MM.1S (cell line): ENCODE measurements around the gene TCF7L2.

Experiments used
- DNase-seq: peaks from one replicate; pipeline ENCODE4 v3.0.0-alpha.2; 2015
- H2AFZ ChIP-seq: fragments of 300-600 bp; sonication (generic); 2 replicates; pipeline ENCODE4 v1.6.0; 2016; ENCODE audit warnings: antibody characterized with exemption, low read length
- H3F3A ChIP-seq: fragments of 300-600 bp; sonication (generic); 2 replicates; pipeline ENCODE4 v1.6.1; 2016; ENCODE audit warnings: mild to moderate bottlenecking, antibody characterized with exemption, low read length, moderate library complexity, mixed read lengths; ENCODE audit not compliant: insufficient read depth
- H3K27ac ChIP-seq: fragments of 300-600 bp; sonication (generic); 2 replicates; pipeline ENCODE4 v1.5.1; 2016; ENCODE audit warnings: mild to moderate bottlenecking, low read length
- H3K27me3 ChIP-seq: fragments of 300-600 bp; sonication (generic); replicated peaks from 2 replicates; pipeline ENCODE4 v1.6.0; 2016; ENCODE audit warnings: low read length; ENCODE audit not compliant: insufficient read depth
- H3K36me3 ChIP-seq: fragments of 300-600 bp; sonication (generic); replicated peaks from 2 replicates; pipeline ENCODE4 v1.6.1; 2016; ENCODE audit warnings: mild to moderate bottlenecking, low read length, mixed read lengths; ENCODE audit not compliant: insufficient read depth
- H3K4me1 ChIP-seq: fragments of 300-600 bp; sonication (generic); 2 replicates; pipeline ENCODE4 v1.6.1; 2016; ENCODE audit warnings: low read length, mixed read lengths
- H3K4me2 ChIP-seq: fragments of 300-600 bp; sonication (generic); 2 replicates; pipeline ENCODE4 v1.6.0; 2016; ENCODE audit warnings: low read depth, low read length
- H3K4me3 ChIP-seq: fragments of 300-600 bp; sonication (generic); 2 replicates; pipeline ENCODE4 v1.5.1; 2016; ENCODE audit warnings: low read length, mixed read lengths
- H3K79me2 ChIP-seq: fragments of 300-600 bp; sonication (generic); 2 replicates; pipeline ENCODE4 v1.6.1; 2016; ENCODE audit warnings: mixed run types, low read length, mixed read lengths
- H3K9ac ChIP-seq: fragments of 300-600 bp; sonication (generic); 2 replicates; pipeline ENCODE4 v1.6.1; 2016; ENCODE audit warnings: low read length, mixed read lengths
- H3K9me2 ChIP-seq: fragments of 300-600 bp; sonication (generic); replicated peaks from 2 replicates; pipeline ENCODE4 v1.6.1; 2016; ENCODE audit warnings: mild to moderate bottlenecking, low read length, mixed read lengths; ENCODE audit not compliant: insufficient read depth
- H3K9me3 ChIP-seq: fragments of 300-600 bp; sonication (generic); replicated peaks from 2 replicates; pipeline ENCODE4 v1.6.1; 2016; ENCODE audit warnings: mild to moderate bottlenecking, low read length, mixed read lengths; ENCODE audit not compliant: insufficient read depth
- H4K20me1 ChIP-seq: fragments of 300-600 bp; sonication (generic); 2 replicates; pipeline ENCODE4 v1.6.1; 2016; ENCODE audit warnings: mild to moderate bottlenecking, low read length, moderate library complexity, mixed read lengths; ENCODE audit not compliant: insufficient read depth
- EZH2 ChIP-seq: fragments of 300-600 bp; sonication (generic); optimal IDR thresholded peaks from 2 replicates; pipeline ENCODE3; 2017; ENCODE audit warnings: low read depth, mild to moderate bottlenecking, antibody characterized with exemption, low read length, mixed read lengths
- EZH2phosphoT487 ChIP-seq: fragments of 300-600 bp; sonication (generic); IDR thresholded peaks from 2 replicates; pipeline ENCODE4 v1.6.1; 2018; ENCODE audit warnings: antibody characterized with exemption, low read length
- TF ChIP-seq, protein P1 (sequence below): fragments of 300-600 bp; sonication (generic); IDR thresholded peaks from 2 replicates; pipeline ENCODE4 v1.5.1; 2016; ENCODE audit warnings: antibody characterized with exemption, low read length, mixed read lengths

Gene TCF7L2

DNA sequence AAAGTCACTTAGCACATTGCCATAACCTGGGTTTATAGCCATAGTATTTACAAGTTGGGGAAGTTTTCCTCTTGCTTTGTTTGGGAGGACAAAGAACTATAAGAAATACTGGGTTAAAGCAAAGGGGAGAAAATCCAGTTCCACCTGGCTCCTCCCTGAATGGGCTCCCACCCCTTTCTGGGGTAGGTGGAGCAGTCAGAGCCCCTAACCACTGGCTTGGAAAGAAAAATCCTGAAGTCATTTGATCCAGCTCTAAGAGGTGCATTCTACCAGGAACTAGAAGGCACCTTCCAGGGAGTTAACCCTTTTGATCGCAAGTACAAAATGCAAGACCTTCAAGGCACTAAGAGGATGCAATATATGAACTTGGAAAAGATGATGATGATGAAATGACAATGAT lies 31.3 kb upstream of the TCF7L2 start:
- H3K9me3 ChIP-seq: no peaks in the 10 kb centered on the region
- H4K20me1 ChIP-seq: no peaks in the 10 kb centered on the region
- no peak overlapping the region for H3K9ac ChIP-seq
- H3K79me2 ChIP-seq: no peaks in the 10 kb centered on the region
- H3K9me2 ChIP-seq: no peaks in the 10 kb centered on the region
- no peak overlapping the region for H3K4me2 ChIP-seq
- H3K4me1 ChIP-seq: no peaks in the 10 kb centered on the region
- H3K27ac ChIP-seq: no peak overlapping the region
- no peaks in the 10 kb centered on the region for H3F3A ChIP-seq
- TF ChIP-seq, protein P1, sequence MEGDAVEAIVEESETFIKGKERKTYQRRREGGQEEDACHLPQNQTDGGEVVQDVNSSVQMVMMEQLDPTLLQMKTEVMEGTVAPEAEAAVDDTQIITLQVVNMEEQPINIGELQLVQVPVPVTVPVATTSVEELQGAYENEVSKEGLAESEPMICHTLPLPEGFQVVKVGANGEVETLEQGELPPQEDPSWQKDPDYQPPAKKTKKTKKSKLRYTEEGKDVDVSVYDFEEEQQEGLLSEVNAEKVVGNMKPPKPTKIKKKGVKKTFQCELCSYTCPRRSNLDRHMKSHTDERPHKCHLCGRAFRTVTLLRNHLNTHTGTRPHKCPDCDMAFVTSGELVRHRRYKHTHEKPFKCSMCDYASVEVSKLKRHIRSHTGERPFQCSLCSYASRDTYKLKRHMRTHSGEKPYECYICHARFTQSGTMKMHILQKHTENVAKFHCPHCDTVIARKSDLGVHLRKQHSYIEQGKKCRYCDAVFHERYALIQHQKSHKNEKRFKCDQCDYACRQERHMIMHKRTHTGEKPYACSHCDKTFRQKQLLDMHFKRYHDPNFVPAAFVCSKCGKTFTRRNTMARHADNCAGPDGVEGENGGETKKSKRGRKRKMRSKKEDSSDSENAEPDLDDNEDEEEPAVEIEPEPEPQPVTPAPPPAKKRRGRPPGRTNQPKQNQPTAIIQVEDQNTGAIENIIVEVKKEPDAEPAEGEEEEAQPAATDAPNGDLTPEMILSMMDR: no peak
- no peak for TF ChIP-seq EZH2phosphoT487
- TF ChIP-seq EZH2: no peak
- no peak overlapping the region for H3K4me3 ChIP-seq
- no peak overlapping the region for H2AFZ ChIP-seq
- H3K36me3 ChIP-seq: no peaks in the 10 kb centered on the region
- no peaks in the 10 kb centered on the region for H3K27me3 ChIP-seq
- no peak for DNase-seq

DNA sequence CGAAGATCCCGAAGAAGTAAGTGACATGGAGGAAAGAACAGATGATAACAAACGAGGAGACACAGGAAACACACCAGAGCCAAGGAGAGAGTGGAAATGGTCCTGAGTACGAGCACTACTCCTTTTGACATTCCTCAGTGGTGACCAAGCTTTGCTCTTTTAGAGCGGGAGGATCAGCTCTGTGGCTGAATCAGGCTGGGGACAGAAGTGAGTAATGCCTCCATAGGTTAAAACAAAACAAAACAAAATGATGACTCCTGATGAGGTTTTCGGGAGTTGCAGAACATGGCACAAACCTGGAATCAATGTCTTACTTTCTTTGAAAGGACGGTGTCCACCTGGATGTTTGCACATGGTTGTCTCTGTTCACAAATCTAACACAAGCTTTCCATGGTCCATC lies 30.3 kb upstream of the TCF7L2 start:
- H2AFZ ChIP-seq: no peak overlapping the region
- H3K27me3 ChIP-seq: no peaks in the 10 kb centered on the region
- no peaks in the 10 kb centered on the region for H3K4me1 ChIP-seq
- H3K4me2 ChIP-seq: no peak overlapping the region
- no peak overlapping the region for H3K9ac ChIP-seq
- TF ChIP-seq, protein P1: no peak
- TF ChIP-seq EZH2phosphoT487 (no peak), EZH2 (no peak)
- no peak for DNase-seq
- H3K79me2 ChIP-seq: no peaks in the 10 kb centered on the region
- no peaks in the 10 kb centered on the region for H3F3A ChIP-seq
- H3K4me3 ChIP-seq: no peak overlapping the region
- no peaks in the 10 kb centered on the region for H4K20me1 ChIP-seq
- no peaks in the 10 kb centered on the region for H3K9me3 ChIP-seq
- no peaks in the 10 kb centered on the region for H3K9me2 ChIP-seq
- H3K27ac ChIP-seq: no peak overlapping the region
- no peaks in the 10 kb centered on the region for H3K36me3 ChIP-seq

DNA sequence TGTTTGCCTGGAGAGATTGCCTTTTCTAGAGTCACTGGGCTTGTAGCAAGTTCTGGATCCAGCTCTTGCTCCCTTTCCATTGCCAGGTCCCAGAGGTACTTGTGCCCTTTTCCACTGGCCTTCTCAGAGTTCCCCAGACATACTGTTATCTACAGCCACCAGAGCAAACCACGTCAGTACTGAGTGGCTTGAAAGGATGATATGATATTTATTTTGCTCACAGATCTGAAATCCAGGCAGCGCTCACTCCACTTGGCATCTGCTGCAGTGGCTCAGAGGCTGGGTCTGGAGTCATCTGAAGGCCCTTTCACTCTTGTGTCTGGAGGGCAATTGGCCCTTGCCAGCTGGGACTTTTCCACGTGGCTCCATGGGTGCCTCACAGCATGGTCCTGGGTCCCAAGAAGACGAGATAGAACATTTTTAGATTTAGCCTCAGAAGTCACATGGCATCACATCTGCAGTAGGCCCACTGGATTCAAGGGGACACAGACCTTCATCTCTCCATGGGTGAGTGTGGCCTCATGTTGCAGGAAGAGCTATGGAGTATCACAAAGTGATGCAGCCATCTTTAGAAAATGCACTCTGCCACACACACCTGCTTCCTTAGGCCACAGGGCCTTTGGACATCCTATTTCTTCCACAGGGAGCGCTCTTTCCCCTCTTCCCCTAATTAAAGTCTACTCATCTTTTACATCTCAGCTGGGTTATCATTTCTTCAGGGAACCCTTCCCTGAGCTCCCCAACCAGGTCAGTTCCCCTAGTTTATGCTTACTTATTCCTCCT lies 22.9 kb upstream of the TCF7L2 start:
- H3K9me3 ChIP-seq: no peaks in the 10 kb centered on the region
- no peak overlapping the region for H3K4me2 ChIP-seq
- H3K27ac ChIP-seq: no peak overlapping the region
- no peaks in the 10 kb centered on the region for H3F3A ChIP-seq
- H3K4me1 ChIP-seq: no peaks in the 10 kb centered on the region
- TF ChIP-seq EZH2: no peak
- no peak for TF ChIP-seq EZH2phosphoT487
- TF ChIP-seq, protein P1: no peak
- no peaks in the 10 kb centered on the region for H3K9me2 ChIP-seq
- H3K9ac ChIP-seq: no peak overlapping the region
- no peaks in the 10 kb centered on the region for H3K79me2 ChIP-seq
- DNase-seq: no peak
- no peak overlapping the region for H2AFZ ChIP-seq
- H4K20me1 ChIP-seq: no peaks in the 10 kb centered on the region
- H3K4me3 ChIP-seq: no peak overlapping the region
- no peaks in the 10 kb centered on the region for H3K27me3 ChIP-seq
- no peaks in the 10 kb centered on the region for H3K36me3 ChIP-seq
